ENCODE results near the gene UVSSA.

DNA sequence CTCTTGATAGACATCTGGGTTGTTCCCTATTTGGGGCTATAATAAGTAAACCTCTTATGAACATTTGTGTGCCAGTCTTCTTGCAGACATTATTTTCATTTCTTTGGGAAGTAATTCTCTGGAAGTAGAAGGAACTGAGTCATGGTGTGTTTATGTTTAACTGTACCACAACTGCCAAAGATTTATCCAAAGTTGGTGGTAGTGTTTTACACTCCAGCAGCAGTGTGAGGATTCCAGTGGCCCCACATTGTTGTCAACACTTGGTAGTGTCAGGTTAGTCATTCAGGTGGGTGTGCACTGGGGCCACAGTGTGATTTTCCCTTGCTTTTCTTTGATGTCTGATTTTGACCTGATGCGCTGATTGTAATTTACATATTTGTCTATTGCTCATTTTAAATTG is 5.0 kb upstream of the UVSSA start:
- TF ChIP-seq, protein P1, sequence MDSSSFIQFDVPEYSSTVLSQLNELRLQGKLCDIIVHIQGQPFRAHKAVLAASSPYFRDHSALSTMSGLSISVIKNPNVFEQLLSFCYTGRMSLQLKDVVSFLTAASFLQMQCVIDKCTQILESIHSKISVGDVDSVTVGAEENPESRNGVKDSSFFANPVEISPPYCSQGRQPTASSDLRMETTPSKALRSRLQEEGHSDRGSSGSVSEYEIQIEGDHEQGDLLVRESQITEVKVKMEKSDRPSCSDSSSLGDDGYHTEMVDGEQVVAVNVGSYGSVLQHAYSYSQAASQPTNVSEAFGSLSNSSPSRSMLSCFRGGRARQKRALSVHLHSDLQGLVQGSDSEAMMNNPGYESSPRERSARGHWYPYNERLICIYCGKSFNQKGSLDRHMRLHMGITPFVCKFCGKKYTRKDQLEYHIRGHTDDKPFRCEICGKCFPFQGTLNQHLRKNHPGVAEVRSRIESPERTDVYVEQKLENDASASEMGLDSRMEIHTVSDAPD (CRISPR knock-in tag; IDR thresholded peaks at IDR 0.05) = no peak
- no peak for TF ChIP-seq ZNF274 (IDR thresholded peaks at IDR 0.05; ENCODE audit: borderline replicate concordance, low read depth, low read length)
- no peak for TF ChIP-seq GMEB1 (CRISPR knock-in tag; IDR thresholded peaks at IDR 0.05)
- no peak for TF ChIP-seq KDM5B (IDR thresholded peaks at IDR 0.05; ENCODE audit: insufficient replicate concordance, low read depth, low read length)
- TF ChIP-seq CTCF (IDR thresholded peaks at IDR 0.05 in 2 of 3, conservative IDR thresholded peaks at IDR 0.05 in 1 of 3; ENCODE audit: insufficient read depth in 2 of 3, low read depth in 1 of 3, low read length in 3 of 3) = no peak
- TF ChIP-seq ZBTB1 (CRISPR knock-in tag; IDR thresholded peaks at IDR 0.05; ENCODE audit: borderline replicate concordance, low read depth) = no peak
- no peak for TF ChIP-seq SPI1 (IDR thresholded peaks at IDR 0.05; ENCODE audit: borderline replicate concordance, low read depth, low read length)
- no peak for TF ChIP-seq RNF2 (IDR thresholded peaks at IDR 0.05)
- no peak for TF ChIP-seq ZNF282 (CRISPR knock-in tag; IDR thresholded peaks at IDR 0.05)
- TF ChIP-seq, protein P2, sequence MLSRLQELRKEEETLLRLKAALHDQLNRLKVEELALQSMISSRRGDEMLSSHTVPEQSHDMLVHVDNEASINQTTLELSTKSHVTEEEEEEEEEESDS (CRISPR knock-in tag; IDR thresholded peaks at IDR 0.05) = no peak
- TF ChIP-seq ZC3H4 (CRISPR knock-in tag; IDR thresholded peaks at IDR 0.05; ENCODE audit: borderline replicate concordance) = no peak
- no peak for TF ChIP-seq DPF2 (IDR thresholded peaks at IDR 0.05)
- TF ChIP-seq TFAM (CRISPR knock-in tag; conservative IDR thresholded peaks at IDR 0.05) = no peak
- no peak for TF ChIP-seq SRSF3 (IDR thresholded peaks at IDR 0.05; ENCODE audit: insufficient read depth, low read length)

All from K562 (cell line).